Gastrocnemius medialis (tissue), 4 donors: Measurements from ENCODE around the gene CRYBG3.

Experiments
- CTCF ChIP-seq, 5 experiments: fragments of 450-650 bp in 3 of 5; fragments of 200-600 bp in 2 of 5; sonication (generic) in 2 of 5; IDR thresholded peaks in 4 of 5; conservative IDR thresholded peaks in 1 of 5; 1 replicate in 4 of 5; 2 replicates in 1 of 5; pipeline ENCODE4 v1.5.1; 2016 to 2019; ENCODE audit warnings: antibody characterized with exemption in 5 of 5, mild to moderate bottlenecking in 3 of 5, moderate library complexity in 3 of 5
- POLR2A ChIP-seq, 2 donors: fragments of 450-650 bp; IDR thresholded peaks; one replicate each; pipeline ENCODE4 v1.6.1; 2017; ENCODE audit warnings: antibody characterized with exemption in 2 of 2, mild to moderate bottlenecking in 2 of 2, moderate library complexity in 2 of 2

DNA sequence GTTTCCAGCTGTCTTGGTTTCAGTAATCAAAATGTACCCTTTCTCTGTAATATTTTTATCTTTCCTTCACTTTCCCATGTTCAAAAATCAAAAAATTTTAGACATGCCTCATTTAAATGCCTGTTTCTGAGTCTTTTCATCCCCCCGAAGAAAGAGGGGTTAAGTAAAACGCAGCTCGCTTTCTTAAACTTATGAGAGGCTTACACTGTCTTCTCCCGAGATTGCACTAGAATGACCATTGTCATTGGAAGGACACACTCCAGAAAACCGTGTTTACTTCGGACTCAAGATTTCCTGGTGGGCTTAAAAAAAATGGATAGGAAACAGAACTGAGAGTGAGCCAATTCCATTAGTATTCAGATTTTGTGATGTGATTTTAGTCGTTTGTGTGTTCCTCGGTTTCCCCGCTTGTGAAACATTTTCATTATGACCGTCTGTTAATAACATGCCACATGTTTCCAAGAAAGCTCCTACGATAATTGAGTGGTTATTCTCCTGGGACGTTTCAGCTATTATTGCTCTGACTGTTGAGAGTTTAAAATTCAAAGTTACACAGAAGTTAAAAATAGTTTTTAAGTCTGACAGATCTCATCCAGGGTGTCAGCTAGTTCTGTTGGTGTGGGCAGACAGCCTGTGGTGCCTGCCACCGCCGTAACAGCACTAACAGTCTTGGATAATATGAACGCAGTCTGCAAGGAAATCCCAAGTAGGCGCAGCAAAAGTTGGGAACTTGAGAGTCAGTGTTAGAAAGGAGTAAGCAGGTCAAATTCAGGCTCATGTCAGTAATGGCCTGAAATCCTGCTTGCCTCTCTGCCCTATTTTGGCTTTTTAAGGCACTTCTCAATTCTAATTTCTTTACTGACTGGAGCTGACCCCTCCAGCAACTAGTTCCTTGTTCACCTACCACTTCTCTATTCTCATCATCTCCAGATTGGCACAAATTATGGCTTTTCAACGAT lies 1.5 kb downstream of the CRYBG3 start:
- TF ChIP-seq CTCF (IDR thresholded peaks at IDR 0.05 in 4 of 5, conservative IDR thresholded peaks at IDR 0.05 in 1 of 5) (no peak), POLR2A (IDR thresholded peaks at IDR 0.05) (peak; percentile 21 to 64)
